Esophagus muscularis mucosa (tissue), 4 donors: ENCODE data around the gene LITAF. TPM values are rescaled to one million over a fixed set of nuclear protein-coding genes. Genes with fewer than 3 reads are reported as not detected.

Experiments used
- DNase-seq: peaks from one replicate; pipeline ENCODE4 v3.0.0-alpha.2; 2017; ENCODE audit errors: extremely low spot score
- H3K27ac ChIP-seq, 4 donors: fragments of 200-600 bp; sonication (generic); replicated peaks in 1 of 4; 1 replicate in 3 of 4; 2 replicates in 1 of 4; pipeline ENCODE4 v1.5.1; 2016 to 2019; ENCODE audit warnings: mild to moderate bottlenecking in 1 of 4
- H3K27me3 ChIP-seq, 4 donors: fragments of 200-600 bp; sonication (generic); one replicate each; pipeline versions ENCODE4 v1.5.1 to v1.6.0; 2016 to 2019
- H3K36me3 ChIP-seq, 4 donors: fragments of 200-600 bp; sonication (generic); one replicate each; pipeline ENCODE4 v1.5.1; 2016 to 2019
- H3K4me1 ChIP-seq, 4 donors: fragments of 200-600 bp; sonication (generic); one replicate each; pipeline ENCODE4 v1.5.1; 2016 to 2019
- H3K4me3 ChIP-seq, 4 donors: fragments of 200-600 bp; sonication (generic); 1 replicate in 2 of 4; 2 replicates in 2 of 4; pipeline ENCODE4 v1.5.1; 2016 to 2019; ENCODE audit warnings: mild to moderate bottlenecking in 4 of 4, moderate library complexity in 1 of 4
- H3K9me3 ChIP-seq, 4 donors: fragments of 200-600 bp; sonication (generic); 1 replicate in 3 of 4; 2 replicates in 1 of 4; pipeline ENCODE4 v1.5.1; 2016 to 2019
- EP300 ChIP-seq: sonication (generic); formaldehyde crosslinking; IDR thresholded peaks from one replicate; pipeline ENCODE4 v1.6.1; 2017; ENCODE audit warnings: antibody characterized with exemption
- POLR2A ChIP-seq: fragments of 450-650 bp; IDR thresholded peaks from one replicate; pipeline ENCODE4 v1.6.1; 2017; ENCODE audit warnings: antibody characterized with exemption, moderate library complexity, mild to moderate bottlenecking, low read depth
- POLR2AphosphoS5 ChIP-seq, 2 donors: sonication (generic); formaldehyde crosslinking; IDR thresholded peaks; one replicate each; pipeline ENCODE4 v1.6.1; 2017; ENCODE audit warnings: antibody characterized with exemption in 2 of 2
- WGBS: methylation state at CpG from one replicate; pipeline ENCODE4 v1.1.5; 2018; 5-methylcytosine and 5-hydroxymethylcytosine counted together
- intact Hi-C: fragments of 100-400 bp; cut with DNase I; formaldehyde crosslinking; loops from one replicate; pipeline ENCODE4 v1.15.1; 2023
- total RNA-seq, 4 donors: library from RNA; depleted of rRNA; stranded (reverse); fragments of >200 nt; gene quantifications; one replicate each; pipeline versions ENCODE4 v1.1.0 to v1.2.1, GENCODE V29; 2016
- TF ChIP-seq, protein P1 (sequence below), 3 experiments: fragments of 200-600 bp in 2 of 3; fragments of 450-650 bp in 1 of 3; sonication (generic) in 2 of 3; IDR thresholded peaks; one replicate each; pipeline ENCODE4 v1.5.1; 2017 to 2019; ENCODE audit warnings: antibody characterized with exemption in 3 of 3, mild to moderate bottlenecking in 2 of 3, moderate library complexity in 1 of 3

Gene LITAF
- total RNA-seq, 4 donors from 2014 or later = 28.7 to 88.3 (median 36.8) TPM

DNA sequence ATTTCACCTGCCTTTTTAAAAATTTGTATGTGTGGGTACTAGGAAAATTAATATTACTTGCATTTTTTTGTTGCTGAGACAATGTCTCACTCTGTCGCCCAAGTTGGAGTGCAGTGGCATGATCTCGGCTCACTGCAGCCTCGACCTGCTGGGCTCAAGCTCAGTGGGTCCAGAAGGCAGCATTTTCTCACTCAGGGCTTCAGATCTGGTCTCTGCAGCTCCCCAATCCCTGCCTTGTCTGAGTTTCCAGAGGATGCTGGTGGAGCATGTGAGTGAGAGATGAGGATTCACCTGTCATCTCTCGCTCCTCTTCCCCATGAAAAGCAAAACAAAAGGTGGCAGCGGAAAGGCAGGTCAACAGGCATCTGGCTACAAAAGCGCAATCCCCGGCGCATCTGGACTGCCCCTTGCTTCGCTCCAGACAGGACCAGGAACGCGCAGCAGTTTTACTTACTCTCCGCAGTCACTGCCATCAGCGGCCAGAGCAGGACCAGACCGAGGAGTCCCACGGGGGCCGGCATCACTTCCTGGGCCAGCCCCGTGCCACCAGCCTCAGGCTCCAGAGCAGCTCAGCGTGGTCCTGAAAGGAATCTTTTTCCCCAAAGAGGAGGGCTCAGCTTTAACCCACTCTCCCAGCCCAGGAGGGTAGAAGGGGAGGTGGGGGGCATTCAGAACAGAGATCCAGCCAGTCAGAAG, 59.9 kb downstream of the LITAF start:
- TF ChIP-seq POLR2AphosphoS5 (IDR thresholded peaks at IDR 0.05) (no peak), EP300 (no peak), POLR2A (no peak)
- TF ChIP-seq, protein P1, sequence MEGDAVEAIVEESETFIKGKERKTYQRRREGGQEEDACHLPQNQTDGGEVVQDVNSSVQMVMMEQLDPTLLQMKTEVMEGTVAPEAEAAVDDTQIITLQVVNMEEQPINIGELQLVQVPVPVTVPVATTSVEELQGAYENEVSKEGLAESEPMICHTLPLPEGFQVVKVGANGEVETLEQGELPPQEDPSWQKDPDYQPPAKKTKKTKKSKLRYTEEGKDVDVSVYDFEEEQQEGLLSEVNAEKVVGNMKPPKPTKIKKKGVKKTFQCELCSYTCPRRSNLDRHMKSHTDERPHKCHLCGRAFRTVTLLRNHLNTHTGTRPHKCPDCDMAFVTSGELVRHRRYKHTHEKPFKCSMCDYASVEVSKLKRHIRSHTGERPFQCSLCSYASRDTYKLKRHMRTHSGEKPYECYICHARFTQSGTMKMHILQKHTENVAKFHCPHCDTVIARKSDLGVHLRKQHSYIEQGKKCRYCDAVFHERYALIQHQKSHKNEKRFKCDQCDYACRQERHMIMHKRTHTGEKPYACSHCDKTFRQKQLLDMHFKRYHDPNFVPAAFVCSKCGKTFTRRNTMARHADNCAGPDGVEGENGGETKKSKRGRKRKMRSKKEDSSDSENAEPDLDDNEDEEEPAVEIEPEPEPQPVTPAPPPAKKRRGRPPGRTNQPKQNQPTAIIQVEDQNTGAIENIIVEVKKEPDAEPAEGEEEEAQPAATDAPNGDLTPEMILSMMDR (IDR thresholded peaks at IDR 0.05) = no peak
- Histone ChIP-seq H3K36me3 (no peaks in the 10 kb centered on the region), H3K4me1 (peaks cover 0 to 6% (median 0%) of the 10 kb centered on the region in 4 donors), H3K9me3 (peaks cover 0 to 3% (median 0%) of the 10 kb centered on the region in 4 donors), H3K4me3 (no peak overlapping the region), H3K27ac (no peak overlapping the region), H3K27me3 (peaks cover 0 to 29% (median 0%) of the 10 kb centered on the region in 4 donors)
- intact Hi-C loops = no loop called here
- WGBS = 23% methylated on average over 14 of the region's 18 CpGs
- no peak for DNase-seq

DNA sequence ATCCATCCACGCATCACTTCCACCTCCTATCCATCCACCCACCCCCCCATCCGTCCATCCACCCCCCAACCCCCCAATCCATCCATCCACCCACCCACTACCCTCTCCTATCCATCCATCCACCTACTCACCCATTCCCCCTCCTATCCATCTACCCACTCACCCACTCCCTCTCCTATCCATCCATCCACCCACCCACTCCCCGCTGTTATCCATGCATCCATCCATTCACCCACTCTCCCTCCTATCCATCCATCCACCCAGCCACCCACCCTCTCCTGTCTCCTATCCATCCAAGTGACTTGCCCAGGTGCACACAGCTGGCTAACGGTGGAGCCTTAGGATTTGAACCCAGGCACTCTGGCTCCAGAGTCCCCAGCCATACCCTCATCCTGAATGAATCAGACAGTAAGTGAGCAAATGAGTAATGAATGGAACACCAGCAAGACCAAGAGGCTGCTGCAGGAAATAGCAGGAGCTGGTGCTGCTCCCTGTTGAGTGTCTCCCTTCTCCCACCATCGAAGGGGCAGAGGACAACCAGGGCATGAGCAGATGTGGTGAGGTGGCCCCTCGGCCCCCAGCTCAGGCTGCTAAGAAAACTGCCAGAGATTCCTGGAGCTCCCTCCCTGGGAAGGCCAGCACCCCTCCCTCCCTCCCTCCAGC, 62.5 kb downstream of the LITAF start:
- intact Hi-C loops = no loop called here

DNA sequence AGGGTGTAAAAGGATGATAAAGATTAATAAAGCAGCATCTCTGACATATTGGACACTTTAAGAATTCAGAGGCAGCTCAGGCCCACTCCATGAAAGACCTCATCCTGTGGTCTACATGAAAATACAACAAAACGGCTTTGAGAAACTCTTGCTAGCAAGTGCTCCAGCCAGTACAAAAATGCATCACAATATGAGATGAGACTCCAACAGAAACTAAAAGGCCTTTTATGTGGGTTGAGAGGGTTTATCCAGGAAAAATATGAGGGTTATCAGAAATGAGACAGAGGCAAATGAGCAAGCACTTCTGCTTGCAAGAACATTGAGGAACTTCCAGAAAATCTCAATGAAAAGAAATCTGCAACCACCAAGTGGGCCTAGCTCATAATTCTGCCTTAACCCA, 65.7 kb downstream of the LITAF start:
- TF ChIP-seq, protein P1 (IDR thresholded peaks at IDR 0.05) = no peak
- no peak for TF ChIP-seq EP300
- no peak for TF ChIP-seq POLR2AphosphoS5 (IDR thresholded peaks at IDR 0.05)
- no peak for TF ChIP-seq POLR2A
- H3K27me3 ChIP-seq = peaks cover 0 to 13% (median 0%) of the 10 kb centered on the region in 4 donors
- no peak for DNase-seq
- peaks cover 0 to 14% (median 6%) of the 10 kb centered on the region in 4 donors for H3K9me3 ChIP-seq
- intact Hi-C loops = no loop called here
- H3K4me1 ChIP-seq = no peaks in the 10 kb centered on the region
- H3K27ac ChIP-seq = no peak overlapping the region
- no peaks in the 10 kb centered on the region for H3K36me3 ChIP-seq
- 91% methylated on average over 1 of the region's 1 CpG for WGBS
- no peak overlapping the region for H3K4me3 ChIP-seq

More for the DNA sequence above, 62.5 kb downstream of the LITAF start:
- 80% methylated on average over 6 of the region's 6 CpGs for WGBS
- H3K27ac ChIP-seq = no peak overlapping the region
- H3K4me1 ChIP-seq = peaks cover 0 to 6% (median 0%) of the 10 kb centered on the region in 4 donors
- no peaks in the 10 kb centered on the region for H3K36me3 ChIP-seq
- peaks cover 0 to 26% (median 0%) of the 10 kb centered on the region in 4 donors for H3K27me3 ChIP-seq
- TF ChIP-seq POLR2A (no peak), EP300 (no peak), POLR2AphosphoS5 (IDR thresholded peaks at IDR 0.05) (no peak)
- TF ChIP-seq, protein P1 (IDR thresholded peaks at IDR 0.05) = no peak
- no peak overlapping the region for H3K4me3 ChIP-seq
- H3K9me3 ChIP-seq = peaks cover 0 to 14% (median 6%) of the 10 kb centered on the region in 4 donors
- no peak for DNase-seq

DNA sequence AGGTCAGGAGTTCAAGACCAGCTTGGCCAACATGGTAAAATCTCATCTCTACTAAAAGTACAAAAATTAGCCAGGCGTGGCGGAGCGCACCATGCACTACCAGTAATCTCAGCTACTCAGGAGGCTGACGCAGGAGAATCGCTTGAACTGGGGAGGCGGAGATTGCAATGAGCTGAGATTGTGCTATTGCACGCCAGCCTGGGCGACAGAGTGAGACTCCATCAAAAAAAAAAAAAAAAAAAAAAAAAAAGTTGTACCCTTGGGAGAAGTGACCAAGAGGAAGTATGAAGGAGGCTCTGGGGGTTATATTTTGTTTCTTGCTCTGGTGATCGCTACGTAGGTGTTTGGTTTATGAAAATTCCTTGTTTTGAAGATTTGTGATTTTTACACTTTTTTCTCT, 66.3 kb downstream of the LITAF start:
- no peak for DNase-seq
- Histone ChIP-seq H3K9me3 (peaks cover 0 to 14% (median 6%) of the 10 kb centered on the region in 4 donors), H3K4me3 (no peak overlapping the region), H3K36me3 (no peaks in the 10 kb centered on the region), H3K27me3 (peaks cover 0 to 13% (median 0%) of the 10 kb centered on the region in 4 donors), H3K27ac (no peak overlapping the region), H3K4me1 (no peaks in the 10 kb centered on the region)
- intact Hi-C loops = no loop called here
- TF ChIP-seq EP300 = no peak
- TF ChIP-seq POLR2AphosphoS5 (IDR thresholded peaks at IDR 0.05) = no peak
- WGBS = 100% methylated on average over 10 of the region's 10 CpGs

DNA sequence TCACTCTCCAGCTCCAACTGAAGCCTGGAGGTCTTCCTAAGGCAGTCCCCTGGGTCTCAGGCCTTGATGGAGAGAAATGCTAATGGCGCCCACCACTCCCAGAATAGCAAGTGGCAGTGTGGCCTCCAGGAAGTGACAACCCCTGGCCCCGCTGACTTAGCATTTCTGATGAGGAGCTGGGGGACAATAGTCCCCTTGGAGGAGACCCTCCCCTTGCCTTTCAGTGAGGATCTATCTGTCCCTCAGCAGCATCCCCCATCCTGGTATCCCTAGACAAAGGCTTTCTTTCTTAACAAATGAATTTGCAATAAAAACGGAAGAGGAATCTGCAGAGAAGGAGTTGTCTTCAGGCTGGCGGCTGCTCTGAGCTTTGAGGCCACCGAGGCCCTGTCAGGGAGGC, 68.8 kb downstream of the LITAF start:
- H3K36me3 ChIP-seq = no peaks in the 10 kb centered on the region
- H3K27me3 ChIP-seq = no peaks in the 10 kb centered on the region
- H3K4me1 ChIP-seq = no peaks in the 10 kb centered on the region
- no peak overlapping the region for H3K27ac ChIP-seq
- peaks cover 0 to 14% (median 6%) of the 10 kb centered on the region in 4 donors for H3K9me3 ChIP-seq
- TF ChIP-seq POLR2A (no peak), EP300 (no peak), POLR2AphosphoS5 (IDR thresholded peaks at IDR 0.05) (no peak)
- TF ChIP-seq, protein P1 (IDR thresholded peaks at IDR 0.05) = no peak
- DNase-seq = no peak
- 79% methylated on average over 4 of the region's 5 CpGs for WGBS
- no peak overlapping the region for H3K4me3 ChIP-seq
- intact Hi-C loops = no loop called here
